HuH-7 (cell line): ENCODE measurements around the gene MYO9B.
"Not testable (repeated sequence)": the region's sequence is repeated elsewhere in the genome, so short reads cannot be mapped to it uniquely, and the experiment has no call there.

Experiments used
- DNase-seq: peaks from one replicate; pipeline ENCODE4 v3.0.0; 2011; ENCODE audit warnings: low spot score

MYO9B gene

DNA sequence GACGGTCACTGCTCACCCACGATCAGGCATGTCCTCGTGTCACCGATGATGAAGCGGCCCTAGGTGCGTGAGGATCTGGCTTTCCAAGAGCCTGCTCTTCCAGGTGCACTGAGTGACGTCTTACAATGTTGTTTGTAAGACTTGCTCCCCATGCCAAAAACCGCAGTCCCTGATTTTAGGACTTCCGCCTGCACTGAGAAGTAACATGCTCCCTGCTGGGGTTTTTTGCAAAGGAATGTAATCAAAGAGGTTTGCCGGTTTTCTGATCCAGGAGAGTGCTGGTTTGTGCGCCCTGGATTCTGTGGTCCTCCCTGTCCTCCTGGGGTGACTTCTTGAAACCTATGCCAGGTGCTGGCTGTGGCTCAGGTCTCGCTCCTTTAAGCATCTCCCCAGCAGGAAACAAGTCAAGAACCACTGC is 38.8 kb downstream of the MYO9B start:
- no peak for DNase-seq

DNA sequence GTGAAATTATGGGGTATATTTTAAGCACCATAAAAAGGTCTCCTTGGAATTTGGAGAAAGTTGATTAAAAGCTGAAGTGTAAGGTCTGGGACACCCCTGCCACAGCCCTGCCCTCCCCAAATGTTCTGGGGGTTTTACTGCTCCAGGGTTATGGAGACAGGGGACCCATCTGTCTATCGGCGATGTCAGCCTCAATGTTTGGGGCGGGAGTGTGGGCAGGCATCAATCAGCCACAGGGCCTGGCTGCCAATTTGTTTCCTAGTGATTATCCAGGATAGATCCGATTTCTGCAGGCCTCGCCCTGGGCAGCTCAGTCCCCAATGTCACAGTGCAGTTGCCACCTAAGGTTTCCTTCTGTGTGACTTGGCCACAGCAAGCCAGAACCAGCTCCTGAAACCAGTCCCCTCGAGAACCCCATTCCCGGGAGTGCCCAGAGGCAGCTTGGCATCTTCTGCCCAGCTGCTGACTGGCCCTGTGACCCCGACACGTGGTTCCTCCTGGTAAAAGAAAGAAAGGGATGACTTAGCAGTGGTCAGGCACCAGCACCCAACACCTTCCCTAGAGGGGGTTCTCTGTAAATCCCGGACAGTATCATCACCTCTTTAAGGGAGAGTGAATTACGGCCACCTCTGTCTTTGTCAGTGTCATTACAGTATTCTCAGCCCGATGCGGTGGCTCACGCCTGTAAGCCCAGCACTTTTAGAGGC is 41.6 kb downstream of the MYO9B start:
- DNase-seq = no peak

DNA sequence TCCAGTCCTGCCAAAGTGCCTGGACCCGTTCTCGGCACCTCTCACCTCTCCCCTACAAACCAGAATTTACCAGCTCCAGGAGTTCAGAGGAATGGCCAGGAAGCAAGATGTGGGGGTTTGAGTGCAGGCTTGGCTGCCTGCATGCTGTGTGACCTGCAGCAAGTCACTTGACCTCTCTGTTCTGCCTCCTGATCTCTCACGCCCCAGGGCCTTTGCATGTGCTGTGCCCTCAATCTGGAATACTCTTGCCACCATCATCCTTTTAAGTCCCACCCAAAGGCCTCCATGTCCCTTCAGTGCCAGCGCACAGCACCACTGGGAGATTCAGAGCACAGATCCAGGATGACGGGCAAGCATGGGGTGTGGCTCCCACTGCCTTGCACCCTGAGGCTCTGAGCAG is 43.4 kb downstream of the MYO9B start:
- DNase-seq = no peak

DNA sequence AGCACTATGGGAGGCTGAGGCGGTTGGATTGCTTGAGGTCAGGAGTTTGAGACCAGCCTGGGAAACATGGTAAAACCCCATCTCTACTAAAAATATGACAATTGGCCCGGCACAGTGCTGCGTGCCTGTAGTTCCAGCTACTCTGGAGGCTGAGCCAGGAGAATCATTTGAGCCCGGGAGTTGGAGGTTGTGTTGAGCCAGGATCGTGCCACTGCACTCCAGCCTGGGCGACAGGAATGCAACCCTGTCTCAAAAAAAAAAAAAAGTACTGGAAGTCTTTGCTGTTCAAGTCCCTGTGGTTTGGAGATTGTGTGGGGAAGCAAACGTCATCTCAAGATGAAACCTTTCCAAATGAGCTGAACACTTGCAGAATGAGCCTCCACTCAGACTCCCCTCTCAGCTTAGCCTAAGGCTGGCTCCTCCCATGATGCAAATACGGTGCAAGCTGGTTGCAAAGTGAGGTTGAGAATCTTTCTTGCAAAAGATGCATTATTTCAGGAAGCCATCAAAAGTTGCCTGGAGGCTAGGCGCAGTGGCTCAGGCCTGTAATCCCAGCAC is 46.2 kb downstream of the MYO9B start:
- no peak for DNase-seq

DNA sequence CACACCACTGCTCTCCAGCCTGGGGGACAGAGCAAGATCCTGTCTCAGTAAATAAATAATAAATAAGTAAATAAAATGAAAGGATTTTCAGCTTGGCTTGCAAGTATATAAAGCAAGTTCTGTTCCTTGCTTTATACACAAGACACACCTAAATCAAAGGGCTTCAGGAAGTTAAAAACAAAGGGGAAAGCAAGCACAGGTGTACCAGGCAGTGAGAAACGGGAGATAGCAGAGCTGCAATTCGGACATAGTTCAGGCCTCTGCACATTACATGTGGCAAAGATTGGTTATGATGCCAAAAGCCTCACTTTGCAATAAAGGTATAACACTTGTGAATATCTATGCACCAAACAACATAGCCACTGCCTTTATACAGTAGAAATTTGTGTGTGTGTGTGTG is 47.5 kb downstream of the MYO9B start:
- no peak for DNase-seq

DNA sequence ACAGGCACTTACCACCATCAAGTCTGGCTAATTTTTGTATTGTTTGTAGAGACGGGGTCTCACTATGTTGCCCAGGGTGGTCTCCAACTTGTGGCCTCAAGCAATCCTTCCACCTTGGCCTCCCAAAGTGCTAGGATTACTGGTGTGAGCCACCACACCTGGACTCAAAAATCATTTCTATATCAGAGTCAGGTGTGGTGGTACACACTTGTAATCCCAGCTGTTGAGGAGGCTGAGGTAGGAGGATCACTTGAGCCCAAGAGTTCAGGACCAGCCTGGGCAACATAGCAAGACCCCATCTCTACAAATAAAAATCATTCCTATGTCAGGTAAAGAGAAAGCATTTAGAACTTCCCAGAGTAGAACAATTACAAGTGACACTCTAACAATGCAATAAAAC is 48.4 kb downstream of the MYO9B start:
- DNase-seq = no peak

DNA sequence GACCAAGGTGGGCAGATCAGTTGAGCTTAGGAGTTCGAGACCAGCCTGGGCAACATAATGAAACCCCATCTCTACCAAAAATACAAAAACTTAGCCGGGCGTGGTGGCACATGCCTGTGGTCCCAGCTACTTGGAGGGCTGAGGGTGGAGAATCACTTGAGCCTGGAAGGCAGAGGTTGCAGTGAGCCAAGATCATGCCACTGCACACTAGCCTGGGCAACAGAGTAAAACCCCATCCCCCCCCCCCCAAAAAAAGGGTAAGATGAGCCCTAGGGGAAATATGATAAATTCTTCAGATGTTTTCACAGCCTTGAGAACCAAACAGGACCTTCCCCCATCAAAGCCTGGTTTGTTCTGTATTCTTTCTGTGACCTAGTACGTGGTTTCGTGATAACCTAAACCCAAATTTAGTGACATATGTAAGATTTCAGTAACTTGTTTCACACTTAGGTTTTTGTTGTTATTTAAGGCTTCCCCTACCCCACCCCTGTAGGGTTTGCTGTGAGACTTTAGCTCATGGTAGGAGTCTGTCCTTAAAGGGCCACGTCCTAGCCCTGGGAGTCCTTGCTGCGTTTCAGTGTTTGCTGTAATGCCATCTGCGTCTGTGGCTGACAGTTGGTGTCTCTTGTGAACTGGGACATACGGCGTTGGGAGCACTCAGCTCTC is 49.6 kb downstream of the MYO9B start:
- DNase-seq = no peak

DNA sequence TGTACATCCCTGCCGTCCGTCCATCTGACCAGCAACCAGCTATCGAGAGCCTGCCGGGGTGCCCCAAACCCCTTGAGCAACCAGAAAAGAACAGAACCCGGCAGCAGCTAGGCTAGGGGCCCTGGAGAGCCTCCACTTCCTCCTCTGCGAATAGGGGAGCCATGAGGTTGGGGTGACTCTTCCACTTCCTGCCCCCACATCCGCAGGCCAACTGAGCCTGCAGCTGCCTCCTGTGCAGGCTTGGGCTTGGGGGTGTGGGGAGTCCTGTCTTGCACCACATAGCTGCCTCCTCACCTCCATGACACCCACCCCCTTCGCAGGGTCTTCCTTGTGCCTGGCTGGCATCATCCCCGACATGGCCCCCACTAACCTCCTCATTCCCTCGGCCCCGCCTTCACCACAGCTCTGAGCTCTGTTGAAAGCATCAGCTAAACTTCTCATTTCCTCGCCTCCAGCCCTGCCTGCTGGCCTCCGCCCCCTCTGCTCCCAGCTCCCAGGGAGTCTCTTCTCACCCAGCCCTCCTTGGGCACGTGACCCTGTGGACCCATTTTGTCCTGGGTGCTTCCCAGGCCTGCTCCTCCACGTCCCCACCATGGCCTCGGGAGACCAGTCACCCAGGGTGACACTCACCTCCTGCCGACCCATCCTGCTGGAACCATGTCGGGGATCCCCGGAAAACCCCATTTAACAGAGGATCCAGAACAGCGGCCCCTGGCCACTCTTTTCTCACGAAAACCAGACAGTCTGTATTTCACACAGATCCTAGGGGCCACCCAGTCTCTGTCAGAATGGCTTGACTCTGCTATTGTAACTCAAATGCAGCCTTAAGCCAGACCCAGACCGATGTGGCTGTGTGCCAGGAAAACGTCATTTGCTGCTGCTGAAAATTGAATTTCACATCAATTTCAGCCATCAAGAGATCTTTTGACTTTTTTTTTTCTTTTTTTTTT is 50.4 kb downstream of the MYO9B start:
- no peak for DNase-seq

DNA sequence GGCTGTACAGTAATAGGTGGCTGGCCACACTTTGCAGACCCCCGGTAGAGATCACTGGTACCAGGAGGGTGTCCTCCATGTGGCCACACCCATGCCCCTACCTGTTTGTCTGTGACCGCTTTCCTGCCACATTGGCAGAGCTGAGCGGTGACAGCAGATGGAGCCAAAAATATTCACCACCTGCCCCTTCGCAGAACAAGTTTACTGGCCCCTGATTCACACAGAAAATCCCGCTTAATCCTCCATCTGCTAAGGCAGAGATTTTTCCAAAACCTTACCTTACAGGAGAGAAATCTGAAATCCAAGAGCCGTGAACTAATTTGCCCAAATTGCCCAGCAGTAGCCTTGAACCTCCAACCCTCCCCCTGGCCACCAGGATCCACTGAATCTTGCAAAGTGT is 52.1 kb downstream of the MYO9B start:
- no peak for DNase-seq

DNA sequence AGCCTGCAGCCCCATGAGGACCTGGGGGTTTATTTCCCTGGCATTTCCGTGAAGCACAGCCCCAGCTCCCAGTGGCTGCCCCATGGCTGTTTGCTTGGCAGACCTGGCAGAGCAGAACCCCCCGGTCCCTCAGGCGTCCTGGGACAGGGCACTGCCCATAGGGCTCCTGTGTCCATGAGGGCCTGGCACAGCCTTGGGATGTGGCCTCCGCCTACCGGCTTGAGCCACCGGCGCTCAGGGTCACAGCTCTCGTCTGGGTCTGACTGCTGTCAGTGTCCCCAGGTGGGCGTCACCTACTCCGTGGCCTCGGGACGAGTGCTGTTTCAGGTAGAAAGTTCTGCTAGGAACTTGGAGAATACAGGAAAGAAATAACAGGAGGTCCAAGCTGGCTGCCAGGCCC is 52.8 kb downstream of the MYO9B start:
- DNase-seq = no peak

DNA sequence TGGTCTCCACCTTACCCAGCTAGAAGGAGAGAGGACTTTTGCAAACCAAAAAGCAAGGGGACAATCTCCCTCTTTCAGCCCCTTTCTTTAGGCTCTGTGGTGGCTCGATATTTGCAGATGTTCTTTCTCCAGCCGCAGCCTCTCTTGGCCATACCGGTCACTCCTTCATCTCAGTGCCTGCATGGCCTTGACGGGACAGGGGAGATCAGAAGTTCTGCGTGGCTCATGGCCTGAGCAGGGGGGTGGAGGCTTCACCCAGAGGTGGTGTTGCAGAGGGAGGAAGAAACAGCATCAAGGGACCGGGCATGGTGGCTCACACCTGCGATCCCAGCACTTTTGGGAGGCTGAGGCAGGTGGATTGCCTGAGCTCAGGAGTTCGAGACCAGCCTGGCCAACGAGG is 53.2 kb downstream of the MYO9B start:
- DNase-seq = no peak

DNA sequence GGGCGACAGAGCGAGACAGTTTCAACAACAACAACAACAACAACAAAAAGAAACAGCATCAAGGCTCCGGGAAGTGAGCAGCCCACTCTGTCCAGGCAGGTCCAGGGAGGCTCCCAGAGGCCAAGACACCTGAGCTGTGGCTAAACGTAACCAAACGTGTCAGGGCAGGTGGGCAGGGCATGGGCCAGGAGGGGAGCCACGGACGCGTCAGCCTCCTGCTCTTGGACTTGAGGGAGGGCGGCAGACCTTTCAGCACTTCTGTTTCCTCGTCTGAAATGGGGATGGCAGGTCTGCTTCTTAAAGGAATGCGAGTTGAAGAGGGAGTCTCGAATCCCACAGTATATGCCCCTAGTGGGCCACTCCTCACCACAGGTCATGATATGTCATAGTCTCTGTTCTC is 53.8 kb downstream of the MYO9B start:
- DNase-seq = no peak

DNA sequence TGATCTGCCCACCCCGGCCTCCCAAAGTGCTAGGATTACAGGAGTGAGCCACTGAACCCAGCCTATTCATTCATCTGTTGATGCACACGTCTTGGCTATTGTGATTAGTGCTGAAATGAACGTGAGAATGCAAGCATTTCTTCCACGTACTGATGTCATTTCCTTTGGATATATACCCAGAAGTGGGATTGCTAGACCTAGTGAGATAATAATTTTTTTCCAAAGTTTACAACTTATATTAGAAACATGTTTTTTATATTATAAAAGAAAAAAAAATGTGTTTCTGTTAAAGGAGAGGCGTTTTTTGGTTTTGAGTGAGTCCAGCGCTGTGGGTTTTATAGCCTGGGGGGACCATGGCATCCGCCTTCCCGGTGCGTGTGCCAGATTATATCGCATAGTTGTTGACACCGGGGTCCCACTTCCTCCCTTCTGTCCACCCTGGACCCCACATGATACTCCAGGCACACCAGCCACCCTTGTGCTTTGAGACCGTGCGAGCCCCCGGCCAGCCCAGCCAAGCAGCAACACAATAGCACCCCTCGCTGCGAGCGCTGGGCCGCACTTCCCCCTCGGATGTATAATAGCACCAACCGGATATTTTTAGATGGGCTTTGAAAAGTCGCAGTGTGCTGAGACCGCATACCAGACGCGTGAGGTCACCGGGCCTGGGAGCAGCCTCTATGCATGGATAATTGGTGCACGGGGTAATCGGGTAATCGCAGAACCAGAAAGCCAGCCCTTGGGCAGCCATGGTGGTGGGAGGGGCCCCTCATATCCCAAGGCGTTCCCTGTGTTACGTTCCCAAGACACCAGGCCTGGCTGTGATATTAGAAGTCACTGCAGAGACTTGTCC is 59.6 kb downstream of the MYO9B start:
- DNase-seq = peak; percentile 61

DNA sequence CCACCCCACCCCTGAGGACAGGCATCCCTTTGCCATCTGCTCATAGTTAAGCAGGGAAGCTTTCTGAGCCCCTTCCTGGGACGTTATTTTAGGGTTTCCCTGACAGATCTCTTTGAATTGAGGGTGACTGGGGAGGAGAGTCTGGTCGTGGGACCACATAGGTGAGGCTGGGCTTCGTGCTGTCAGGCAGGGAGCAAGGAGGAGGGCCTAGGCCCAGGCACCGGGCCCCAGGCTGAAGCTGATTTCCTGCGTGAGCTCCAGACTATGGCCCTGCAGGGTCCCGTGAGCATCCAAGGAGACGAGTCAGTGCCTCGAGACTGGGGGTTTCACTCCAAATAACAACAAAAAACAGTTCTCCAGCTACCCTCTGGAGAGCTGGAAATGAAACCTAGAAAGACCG is 60.4 kb downstream of the MYO9B start:
- DNase-seq = no peak

DNA sequence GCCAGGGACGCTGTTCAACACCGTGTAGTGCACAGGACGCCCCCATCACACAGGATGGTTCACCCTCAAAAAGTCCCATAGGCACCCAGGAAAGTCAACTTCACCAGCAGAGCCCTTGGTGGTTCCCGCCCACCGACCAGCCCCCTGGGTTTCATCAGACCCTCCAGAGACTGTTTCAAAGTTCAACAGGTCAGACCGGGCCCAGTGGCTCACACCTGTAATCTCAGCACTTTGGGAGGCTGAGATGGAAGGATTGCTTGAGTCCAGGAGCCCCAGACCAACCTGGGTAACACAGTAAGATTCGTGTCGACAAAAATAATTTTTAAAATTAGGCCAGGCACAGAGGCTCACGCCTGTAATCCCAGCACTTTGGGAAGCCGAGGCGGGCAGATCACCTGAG is 61.0 kb downstream of the MYO9B start:
- DNase-seq = no peak

DNA sequence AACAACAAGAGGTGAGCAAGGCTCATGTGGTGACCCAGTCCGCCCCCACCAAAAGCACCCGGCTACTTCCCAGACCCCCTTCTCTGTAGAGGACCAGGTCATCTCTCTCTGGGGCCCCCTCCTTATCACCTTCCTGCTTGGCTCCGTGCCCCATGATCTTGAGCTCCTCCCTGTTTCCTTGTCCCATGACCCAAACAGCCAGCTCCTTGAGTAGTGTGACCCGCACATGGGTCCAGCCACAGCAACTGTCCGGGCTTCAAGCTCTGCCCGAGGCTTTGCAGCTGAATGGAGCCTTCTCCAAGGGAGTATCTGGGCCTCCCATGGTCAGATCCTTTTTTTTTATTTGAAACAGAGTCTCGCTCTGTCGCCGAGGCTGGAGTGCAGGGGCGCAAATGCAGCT is 61.8 kb downstream of the MYO9B start:
- DNase-seq = no peak

DNA sequence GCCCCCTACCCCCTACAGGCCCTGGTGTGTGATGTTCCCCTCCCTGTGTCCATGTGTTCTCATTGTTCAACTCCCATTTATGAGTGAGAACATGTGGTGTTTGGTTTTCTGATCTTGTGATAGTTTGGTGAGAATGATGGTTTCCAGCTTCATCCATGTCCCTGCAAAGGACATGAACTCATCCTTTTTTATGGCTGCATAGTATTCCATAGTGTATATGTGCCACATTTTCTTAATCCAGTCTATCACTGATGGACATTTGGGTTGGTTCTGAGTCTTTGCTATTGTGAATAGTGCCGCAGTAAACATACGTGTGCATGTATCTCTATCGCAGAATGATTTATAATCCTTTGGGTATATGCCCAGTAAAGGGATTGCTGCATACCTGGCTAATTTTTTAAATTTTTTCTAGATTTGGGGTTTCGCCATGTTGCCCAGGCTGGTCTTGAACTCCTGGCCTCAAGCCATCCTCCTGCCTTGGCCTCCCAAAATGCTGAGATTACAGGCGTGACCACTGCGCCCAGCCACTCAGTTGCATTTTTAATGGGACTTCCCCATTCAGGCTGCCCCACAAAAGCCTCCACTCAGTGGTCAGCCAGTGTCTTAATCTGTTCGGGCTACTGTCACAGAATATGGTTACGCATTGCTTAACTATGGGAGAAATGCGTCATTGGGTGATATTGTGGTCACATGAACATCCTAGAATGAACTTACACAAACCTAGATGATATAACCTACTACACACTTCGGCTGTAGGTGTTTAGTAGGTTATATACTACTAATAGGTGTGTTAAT is 62.7 kb downstream of the MYO9B start:
- not testable (repeated sequence) for DNase-seq

DNA sequence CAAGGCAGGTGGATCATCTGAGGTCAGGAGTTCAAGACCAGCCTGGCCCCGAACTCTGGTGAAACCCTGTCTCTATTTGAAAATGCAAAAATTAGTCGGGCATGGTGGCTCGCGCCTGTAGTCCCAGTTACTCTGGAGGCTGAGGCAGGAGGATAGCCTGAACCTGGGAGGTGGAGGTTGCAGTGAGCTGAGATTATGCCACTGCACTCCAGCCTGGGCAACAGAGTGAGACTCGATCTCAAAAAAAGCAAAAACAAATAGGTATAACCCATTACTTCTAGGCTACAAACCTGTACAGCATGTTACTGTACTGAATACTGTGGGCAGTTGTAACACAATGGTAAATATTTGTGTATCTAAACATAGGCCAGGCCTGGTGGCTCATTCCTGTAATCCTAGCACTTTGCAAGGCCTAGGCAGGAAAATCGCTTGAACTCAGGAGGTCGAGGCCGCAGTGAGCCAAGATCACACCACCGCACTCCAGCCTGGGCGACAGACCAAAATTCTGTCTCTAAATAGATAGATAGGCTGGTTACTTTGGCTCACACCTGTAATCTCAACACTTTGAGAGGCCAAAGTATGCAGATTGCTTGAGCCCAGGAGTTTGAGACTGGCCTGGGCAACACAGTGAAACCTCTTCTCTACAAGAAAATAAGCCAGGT is 63.5 kb downstream of the MYO9B start:
- no peak for DNase-seq

DNA sequence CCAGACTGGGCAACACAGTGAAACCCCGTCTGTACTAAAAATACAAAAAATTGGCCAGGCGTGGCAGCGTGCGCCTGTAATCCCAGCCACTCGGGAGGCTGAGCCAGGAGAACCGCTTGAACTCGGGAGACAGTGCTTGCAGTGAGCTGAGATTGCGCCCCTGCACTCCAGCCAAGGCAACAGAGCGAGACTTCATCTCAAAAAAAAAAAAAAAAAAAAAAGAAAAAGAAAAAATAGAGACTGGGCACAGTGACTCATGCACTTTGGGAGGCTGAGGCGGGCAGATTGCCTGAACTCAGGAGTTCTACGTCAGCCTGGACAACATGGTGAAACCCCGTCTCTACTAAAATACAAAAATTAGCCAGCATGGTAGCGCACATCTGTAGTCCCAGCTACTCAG is 69.2 kb downstream of the MYO9B start:
- not testable (repeated sequence) for DNase-seq
